Fibroblast of the conjunctiva (primary cell): ENCODE measurements around the gene THRA.

Source experiments
- DNase-seq: peaks from one replicate; pipeline ENCODE4 v3.0.0-alpha.2; 2010; ENCODE audit warnings: low read depth

THRA gene, protein sequence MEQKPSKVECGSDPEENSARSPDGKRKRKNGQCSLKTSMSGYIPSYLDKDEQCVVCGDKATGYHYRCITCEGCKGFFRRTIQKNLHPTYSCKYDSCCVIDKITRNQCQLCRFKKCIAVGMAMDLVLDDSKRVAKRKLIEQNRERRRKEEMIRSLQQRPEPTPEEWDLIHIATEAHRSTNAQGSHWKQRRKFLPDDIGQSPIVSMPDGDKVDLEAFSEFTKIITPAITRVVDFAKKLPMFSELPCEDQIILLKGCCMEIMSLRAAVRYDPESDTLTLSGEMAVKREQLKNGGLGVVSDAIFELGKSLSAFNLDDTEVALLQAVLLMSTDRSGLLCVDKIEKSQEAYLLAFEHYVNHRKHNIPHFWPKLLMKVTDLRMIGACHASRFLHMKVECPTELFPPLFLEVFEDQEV

DNA sequence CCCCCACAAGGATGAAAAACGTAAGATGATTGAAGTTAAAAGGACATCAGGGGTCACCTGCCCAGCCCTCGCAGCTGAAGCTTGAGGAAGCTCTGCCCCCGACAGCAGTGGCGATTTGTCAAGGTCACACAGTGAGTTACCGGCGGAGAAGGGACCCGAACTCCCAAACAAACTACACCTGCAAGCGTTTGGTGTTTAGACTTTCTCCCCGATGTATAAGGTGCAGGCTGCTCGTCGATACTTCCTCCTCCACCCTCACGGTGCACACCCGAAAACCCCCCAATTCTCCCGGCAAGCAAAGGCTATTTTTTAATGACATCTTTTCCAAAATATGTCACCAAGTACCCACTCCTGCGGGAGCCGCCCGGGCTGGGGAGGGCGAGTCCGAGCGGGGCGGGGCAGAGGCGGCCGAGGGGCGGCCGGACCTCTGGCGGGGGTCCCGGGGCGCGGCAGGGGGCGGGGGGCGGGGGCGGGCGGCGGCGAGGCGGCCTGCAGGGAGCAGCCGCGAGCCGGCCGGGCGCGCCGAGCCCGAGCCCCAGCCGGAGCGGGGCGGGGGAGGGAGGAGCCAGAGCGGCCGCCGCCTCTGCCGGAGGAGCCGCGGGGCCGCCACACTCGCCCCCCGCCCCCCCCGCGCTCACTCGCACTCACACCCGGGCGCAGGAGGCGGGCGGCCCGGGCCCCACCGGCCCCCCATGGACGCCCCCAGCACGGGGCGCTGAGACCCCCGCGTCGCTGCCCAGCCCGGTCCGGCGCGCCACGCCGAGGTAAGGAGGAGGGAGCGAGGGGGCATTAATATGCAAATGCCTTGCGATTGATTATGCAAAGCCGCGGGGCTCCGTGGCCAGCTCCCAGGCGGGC is at the start of gene THRA:
THRA (plus strand) TSS at position 637 of the 858 bp plus-strand sequence. CDS start 11,524 bp downstream, outside the sequence.
- DNase-seq, result no peak

DNA sequence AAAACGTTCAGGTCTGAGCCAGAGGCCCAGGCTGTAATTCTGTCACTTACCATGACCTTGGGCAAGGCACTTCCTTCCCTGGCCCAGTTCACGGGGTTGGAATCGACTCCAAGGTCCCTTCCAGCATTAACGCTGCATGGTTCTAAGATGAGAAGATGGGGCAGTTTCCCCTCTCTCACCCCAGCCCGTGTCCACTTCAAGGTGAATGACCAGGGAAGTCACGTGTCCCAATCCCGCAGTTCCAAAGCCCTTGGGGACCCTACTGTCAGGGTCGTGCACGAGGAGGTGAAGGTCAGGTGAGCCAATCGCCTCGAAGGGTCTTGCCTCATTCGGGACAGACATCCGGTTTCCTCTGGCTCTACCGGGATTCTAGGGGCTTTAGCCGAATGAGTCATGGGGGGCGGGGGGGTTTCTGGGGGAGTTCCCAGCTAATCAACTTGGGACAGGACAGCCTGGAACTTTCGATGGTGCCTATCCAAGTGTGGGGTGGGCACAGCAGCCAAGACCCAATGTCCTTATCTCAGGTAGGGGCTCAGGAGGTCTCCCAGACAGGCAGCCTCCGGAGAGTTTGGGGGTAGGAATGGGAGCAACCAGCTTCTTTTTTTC is 48.3 kb upstream of the THRA start:
- no peak for DNase-seq

DNA sequence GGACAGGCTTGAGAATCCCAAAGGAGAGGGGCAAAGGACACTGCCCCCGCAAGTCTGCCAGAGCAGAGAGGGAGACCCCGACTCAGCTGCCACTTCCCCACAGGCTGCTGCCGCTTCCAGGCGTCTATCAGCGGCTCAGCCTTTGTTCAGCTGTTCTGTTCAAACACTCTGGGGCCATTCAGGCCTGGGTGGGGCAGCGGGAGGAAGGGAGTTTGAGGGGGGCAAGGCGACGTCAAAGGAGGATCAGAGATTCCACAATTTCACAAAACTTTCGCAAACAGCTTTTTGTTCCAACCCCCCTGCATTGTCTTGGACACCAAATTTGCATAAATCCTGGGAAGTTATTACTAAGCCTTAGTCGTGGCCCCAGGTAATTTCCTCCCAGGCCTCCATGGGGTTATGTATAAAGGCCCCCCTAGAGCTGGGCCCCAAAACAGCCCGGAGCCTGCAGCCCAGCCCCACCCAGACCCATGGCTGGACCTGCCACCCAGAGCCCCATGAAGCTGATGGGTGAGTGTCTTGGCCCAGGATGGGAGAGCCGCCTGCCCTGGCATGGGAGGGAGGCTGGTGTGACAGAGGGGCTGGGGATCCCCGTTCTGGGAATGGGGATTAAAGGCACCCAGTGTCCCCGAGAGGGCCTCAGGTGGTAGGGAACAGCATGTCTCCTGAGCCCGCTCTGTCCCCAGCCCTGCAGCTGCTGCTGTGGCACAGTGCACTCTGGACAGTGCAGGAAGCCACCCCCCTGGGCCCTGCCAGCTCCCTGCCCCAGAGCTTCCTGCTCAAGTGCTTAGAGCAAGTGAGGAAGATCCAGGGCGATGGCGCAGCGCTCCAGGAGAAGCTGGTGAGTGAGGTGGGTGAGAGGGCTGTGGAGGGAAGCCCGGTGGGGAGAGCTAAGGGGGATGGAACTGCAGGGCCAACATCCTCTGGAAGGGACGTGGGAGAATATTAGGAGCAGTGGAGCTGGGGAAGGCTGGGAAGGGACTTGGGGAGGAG is 47.5 kb upstream of the THRA start, which contains the start of gene CSF3:
CSF3 (plus strand) TSS at position 436 of the 993 bp plus-strand sequence; CDS start at position 471, 35 bp downstream.
- DNase-seq, result no peak

DNA sequence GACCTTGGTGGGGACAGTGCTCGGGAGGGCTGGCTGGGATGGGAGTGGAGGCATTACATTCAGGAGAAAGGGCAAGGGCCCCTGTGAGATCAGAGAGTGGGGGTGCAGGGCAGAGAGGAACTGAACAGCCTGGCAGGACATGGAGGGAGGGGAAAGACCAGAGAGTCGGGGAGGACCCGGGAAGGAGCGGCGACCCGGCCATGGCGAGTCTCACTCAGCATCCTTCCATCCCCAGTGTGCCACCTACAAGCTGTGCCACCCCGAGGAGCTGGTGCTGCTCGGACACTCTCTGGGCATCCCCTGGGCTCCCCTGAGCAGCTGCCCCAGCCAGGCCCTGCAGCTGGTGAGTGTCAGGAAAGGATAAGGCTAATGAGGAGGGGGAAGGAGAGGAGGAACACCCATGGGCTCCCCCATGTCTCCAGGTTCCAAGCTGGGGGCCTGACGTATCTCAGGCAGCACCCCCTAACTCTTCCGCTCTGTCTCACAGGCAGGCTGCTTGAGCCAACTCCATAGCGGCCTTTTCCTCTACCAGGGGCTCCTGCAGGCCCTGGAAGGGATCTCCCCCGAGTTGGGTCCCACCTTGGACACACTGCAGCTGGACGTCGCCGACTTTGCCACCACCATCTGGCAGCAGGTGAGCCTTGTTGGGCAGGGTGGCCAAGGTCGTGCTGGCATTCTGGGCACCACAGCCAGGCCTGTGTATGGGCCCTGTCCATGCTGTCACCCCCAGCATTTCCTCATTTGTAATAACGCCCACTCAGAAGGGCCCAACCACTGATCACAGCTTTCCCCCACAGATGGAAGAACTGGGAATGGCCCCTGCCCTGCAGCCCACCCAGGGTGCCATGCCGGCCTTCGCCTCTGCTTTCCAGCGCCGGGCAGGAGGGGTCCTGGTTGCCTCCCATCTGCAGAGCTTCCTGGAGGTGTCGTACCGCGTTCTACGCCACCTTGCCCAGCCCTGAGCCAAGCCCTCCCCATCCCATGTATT is 46.5 kb upstream of the THRA start:
- DNase-seq, result no peak

DNA sequence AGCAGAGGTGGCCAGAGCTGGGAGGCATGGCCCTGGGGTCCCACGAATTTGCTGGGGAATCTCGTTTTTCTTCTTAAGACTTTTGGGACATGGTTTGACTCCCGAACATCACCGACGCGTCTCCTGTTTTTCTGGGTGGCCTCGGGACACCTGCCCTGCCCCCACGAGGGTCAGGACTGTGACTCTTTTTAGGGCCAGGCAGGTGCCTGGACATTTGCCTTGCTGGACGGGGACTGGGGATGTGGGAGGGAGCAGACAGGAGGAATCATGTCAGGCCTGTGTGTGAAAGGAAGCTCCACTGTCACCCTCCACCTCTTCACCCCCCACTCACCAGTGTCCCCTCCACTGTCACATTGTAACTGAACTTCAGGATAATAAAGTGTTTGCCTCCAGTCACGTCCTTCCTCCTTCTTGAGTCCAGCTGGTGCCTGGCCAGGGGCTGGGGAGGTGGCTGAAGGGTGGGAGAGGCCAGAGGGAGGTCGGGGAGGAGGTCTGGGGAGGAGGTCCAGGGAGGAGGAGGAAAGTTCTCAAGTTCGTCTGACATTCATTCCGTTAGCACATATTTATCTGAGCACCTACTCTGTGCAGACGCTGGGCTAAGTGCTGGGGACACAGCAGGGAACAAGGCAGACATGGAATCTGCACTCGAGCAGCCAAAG is 45.2 kb upstream of the THRA start:
- no peak for DNase-seq

DNA sequence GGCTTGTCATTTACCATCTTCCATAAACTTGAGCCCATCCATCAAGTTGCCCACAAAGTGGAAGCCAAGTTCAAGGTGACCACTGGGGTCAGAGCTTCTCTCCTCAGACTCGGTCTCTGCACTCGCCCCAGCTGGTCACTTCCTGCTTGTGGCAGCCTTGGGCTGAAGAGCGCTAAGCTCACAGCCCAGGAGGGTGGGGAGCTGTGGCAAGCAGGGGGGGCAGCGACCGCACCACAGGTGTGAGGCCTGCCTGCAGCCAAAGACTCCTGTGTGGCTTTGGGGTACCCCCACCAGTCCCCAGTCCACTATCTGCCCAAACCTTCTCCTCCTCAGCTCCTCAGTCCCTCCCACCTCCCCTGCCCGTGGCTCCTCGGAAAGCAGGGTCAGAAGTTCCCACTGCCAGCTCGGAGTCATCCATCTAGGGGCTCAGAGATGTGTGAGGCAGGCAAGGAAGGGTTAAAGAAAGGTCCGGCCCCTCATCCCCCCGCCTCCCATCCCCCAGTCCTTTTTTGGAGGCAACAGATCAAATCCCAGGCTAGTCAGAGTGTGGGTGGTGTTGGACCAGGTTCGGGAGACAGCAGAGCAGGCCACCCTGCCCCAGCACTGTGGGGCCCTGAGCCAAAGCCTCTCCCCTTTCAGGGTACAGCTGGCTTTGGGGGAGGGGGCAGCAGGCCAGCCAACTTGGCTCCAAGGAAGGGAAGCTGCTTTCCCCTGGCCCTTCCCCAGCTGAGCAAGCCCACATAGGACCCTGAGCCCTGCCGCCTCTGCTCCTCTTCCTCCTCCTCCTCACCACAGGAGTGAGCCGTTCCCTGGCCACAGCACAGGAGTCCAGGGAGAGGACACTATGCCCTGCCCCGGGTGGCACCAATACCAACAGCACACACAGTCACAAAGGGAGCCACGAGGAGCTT is 44.3 kb upstream of the THRA start:
- peak; percentile 55 for DNase-seq

DNA sequence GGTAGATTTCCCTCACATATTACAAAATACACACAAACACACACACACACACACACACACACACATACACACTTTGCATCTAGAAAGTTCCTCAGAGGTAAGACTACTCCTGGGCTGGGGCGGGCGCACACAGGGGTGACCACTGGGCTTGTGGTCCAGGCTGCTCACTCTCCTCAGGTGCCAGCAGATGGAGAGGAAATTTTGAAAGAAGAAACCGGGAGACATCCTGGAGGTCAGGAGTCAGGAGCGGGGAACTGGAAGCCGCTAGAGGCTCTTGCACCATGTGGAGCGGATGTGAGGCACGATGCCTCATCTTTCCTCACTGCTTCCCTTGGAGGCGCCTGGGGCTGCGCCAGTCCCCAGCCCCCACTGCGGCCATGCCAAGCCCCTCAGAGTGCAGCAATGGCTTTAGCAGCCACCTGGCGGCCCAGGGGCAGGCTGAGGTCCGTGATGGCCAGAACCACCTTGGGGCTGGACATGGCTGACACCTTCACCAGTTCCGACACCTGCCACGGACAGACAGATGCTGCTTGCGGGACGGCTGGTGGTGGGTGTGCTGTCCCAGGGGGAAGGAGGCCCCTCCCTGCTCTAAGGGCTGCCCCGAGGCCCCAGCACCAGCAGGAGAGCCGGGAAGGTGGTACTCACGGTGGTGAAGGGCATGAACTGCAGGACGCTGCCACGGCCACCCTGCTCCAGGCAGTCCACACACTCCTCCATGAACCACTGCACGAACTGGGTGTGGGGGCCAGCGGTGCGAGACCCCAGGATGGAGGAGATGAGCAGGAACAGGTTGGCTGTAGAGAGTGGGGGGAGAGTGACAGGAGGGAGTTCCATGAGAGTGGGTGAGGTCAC is 43.4 kb upstream of the THRA start:
- DNase-seq, result peak; percentile 58

DNA sequence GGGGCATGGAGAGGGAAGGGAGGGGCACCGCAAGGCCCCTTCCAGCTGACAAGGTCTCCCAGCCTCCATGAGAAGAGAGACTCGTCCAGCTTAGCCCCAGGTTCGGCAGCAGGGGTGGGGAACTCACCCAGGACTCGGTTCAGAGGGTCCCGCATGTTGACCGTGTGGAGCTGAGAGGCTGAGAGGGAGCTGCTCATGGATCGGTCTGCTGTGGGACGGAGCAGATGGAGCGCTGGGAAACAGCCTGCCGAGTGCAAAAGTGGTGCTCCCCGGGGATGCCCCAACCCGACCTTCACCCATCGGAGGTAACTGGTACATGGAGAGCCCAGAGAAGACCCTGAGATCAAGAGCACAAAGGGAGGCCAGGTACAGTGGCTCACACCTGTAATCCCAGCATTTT is 42.6 kb upstream of the THRA start:
- no peak for DNase-seq

DNA sequence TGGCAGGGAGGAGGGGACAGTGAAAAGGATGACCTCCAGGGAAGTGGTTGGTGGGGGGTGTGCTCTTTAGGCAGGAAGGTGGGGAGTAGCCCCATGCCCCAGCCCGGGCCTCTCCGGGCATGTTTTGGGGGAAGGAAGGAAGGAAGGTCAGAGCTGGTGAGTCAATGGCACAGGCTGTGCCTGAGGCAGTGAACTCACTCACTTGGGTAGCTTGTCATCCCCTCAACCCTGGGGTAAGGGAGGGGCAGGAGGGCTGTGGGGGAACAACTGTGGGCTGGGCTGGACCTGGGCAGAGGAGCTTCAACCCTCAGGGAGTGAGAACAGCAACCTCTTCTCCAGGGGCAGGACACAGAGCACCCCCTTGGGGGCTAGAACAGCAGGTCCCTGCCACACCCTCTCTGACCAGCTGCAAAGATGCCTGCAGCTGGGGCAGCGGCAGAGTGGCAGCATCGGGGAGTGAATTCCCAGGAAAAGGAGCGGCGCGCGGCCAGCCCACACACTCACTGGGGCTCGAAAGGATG is 41.3 kb upstream of the THRA start:
- peak; percentile 72 for DNase-seq

DNA sequence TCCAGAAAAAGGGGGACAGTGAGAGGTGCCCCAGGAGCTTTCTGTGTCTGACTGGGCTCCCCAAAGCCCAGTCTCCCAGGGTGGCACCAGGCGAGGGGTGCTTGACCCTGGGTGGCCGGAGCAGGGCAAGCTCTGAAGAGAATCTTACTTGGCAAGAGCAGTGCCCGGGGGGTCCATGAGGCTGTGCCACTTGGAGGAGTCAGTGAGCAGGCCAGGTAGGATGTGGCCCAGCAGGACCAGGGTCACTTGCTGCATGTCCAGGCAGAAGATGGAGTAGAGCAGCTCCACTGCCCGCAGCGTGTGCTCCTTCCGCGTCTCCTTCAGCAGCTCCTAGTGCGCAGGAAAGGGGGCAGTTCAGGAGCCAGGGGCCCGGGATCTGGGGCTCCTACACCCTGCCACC is 40.3 kb upstream of the THRA start:
- no peak for DNase-seq

DNA sequence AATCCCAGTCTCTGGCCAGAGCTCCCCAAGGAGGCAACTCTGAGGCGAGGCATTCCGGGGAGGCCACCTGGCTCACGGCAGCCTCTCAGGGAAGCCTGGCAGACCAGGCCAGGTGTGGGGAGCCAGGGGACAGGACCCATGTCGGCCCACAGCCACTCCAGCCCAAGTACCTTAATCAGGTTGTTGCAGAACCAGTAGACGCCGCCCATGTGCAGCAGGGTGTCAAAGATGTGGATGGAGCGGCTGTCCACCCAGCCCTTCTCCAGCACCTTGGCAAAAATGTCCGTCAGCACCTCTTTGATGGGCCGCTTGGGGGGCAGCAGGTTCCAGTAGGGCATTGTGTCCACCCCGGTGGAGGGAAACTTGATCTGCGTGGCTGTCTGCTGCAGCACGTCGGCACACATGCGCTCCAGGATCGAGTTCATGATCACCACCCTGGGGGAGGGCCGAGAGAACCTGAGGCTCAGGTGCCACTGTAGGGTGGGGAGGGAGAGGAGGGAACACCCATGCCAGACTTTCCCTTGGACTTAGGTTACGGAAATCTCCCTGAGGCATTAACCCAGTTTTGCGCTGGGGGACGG is 39.7 kb upstream of the THRA start:
- no peak for DNase-seq

DNA sequence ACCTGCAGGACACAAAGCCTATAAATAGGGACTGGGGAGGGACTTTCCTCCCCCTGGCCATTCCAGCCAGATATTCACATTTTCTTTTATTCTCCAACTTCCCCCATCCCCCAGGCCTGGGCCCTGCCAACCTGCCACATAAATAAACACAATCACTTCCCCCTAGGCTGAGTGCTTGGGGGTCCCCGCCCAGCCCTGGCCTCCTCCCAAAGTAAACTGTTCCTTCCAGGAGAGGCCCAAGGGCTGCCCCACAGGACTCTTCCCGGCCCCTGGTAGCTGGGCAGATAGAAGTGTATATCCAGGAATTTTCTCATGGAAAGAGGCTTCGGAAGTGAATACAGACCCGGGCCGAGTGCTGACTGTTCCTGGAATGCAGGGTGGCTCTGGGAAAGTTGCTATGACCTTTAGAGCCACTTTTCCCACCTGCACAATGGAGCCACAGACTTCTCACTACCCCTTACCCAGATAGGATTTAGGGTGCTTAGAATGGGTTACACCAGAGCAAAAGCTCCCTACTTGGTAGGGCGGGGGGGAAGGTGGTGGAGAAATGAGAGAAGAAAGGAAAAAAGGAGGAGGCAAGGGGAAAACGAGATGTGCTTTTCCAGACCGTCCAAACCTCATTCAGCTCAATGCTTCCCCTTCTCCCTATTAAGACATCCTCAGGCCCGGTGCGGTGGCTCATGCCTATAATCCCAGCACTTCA is 39.0 kb upstream of the THRA start:
- DNase-seq, result no peak

DNA sequence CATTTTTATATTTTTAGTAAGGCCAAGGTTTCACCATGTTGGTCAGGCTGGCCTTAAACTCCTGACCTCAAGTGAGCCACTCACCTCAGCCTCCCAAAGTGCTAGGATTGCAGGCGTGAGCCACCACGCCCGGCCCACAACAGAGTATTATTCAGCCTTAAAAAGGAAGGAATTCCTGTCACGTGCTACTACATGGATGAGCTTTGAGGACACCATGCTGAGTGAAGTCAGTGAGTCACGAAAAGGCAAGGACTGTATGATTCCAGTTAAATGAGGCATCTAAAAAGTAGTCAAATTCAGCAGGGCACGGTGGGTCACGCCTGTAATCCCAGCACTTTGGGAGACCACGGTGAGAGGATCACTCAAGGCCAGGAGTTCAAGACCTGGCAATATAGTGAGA is 37.9 kb upstream of the THRA start:
- DNase-seq, result no peak

DNA sequence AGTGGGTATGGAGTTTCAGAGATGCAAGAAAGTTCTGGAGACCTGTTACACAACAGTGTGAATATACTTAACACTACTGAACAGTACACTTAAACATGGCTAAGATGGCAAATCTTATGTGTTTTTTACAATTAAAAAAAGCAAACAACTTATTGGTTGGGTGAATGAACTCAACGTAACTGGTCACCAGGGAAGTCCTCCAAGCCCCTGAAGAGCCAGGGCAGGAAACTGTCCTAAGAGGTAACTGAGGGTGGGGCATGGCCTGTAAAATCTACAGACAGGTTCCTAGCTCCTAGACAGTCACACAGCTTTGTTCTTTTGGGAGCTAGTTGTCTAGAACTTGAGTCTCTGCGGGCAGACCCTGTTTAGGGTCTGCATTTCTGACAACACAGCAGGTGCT is 37.2 kb upstream of the THRA start:
- no peak for DNase-seq

DNA sequence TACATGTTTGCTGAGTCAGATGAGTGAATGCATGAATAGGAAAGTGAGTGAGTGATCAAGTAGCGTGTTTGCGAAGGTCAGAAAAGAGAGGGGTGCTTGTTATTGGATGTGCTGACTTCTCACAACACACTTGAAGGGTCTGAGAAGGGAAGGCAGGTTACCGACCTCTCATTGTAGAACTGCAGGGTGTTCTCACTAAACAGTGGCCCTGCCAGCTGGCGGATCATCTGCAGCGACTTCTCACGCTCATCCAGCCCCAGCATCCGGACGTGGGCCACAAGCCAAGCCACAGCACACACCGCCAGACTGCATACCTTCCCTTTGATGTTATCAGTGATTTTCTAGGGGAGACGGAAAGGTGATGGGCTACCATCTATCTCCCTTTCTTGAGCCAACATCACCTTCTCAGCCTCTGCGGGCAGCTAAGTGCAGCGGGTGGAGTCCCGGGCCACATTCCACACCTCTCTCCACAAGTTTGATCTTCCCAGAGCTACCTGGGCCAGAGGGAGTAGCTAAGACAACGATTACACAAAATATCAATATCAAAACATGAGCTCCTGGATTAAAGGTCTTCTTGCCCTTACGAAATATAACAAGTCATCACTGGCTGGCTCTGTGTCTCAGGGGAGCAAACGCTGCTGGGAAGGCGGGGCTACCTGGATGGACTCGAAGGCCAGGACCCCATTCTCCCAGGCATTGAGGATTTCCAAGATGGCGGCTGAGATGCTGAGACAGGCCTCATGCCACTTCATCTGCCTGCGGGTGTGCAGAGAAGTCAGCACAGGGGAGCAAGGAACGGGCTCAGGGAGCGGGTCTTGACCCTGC is 36.6 kb upstream of the THRA start:
- no peak for DNase-seq
